Measurements from ENCODE around the gene MACROD1.

- TF ChIP-seq CTCF (IDR thresholded peaks at IDR 0.05) (no peak), POLR2A (IDR thresholded peaks at IDR 0.05) (no peak)
Observed at GRCh38 chr11:64015935-64016845, 149.7 kb downstream of the MACROD1 start.
